Neural crest cell (in vitro differentiated cells): ENCODE data around the gene CEP57L1. TPM values are rescaled to one million over a fixed set of nuclear protein-coding genes. Genes with fewer than 3 reads are reported as not detected.
A peak's percentile ranks its signal among the peaks of the same experiment; 100 is the strongest.
"Not testable (repeated sequence)": the region's sequence is repeated elsewhere in the genome, so short reads cannot be mapped to it uniquely, and the experiment has no call there.

Experiments used
- DNase-seq: peaks from one replicate; pipeline ENCODE4 v3.0.0; 2021; ENCODE audit warnings: low read depth, mixed read lengths, low spot score
- H3K27ac Mint-ChIP-seq: one replicate; pipeline ENCODE4 v1.8.0; 2021; ENCODE audit warnings: mild to moderate bottlenecking, mixed read lengths; ENCODE audit not compliant: unreplicated experiment
- H3K27me3 Mint-ChIP-seq: 2 replicates; pipeline ENCODE4 v1.8.0; 2021; ENCODE audit warnings: low read depth, mild to moderate bottlenecking, mixed read lengths
- H3K36me3 Mint-ChIP-seq: 2 replicates; pipeline ENCODE4 v1.8.0; 2021; ENCODE audit warnings: low read depth, mild to moderate bottlenecking, mixed read lengths
- H3K4me1 Mint-ChIP-seq: 2 replicates; pipeline ENCODE4 v1.8.0; 2021; ENCODE audit warnings: mixed read lengths
- H3K4me3 Mint-ChIP-seq: one replicate; pipeline ENCODE4 v1.8.0; 2021; ENCODE audit warnings: mild to moderate bottlenecking, mixed read lengths
- H3K9me3 Mint-ChIP-seq: 2 replicates; pipeline ENCODE4 v1.8.0; 2021; ENCODE audit warnings: mixed read lengths
- CTCF ChIP-seq: fragments of 200-600 bp; sonication (generic); conservative IDR thresholded peaks from 2 replicates; pipeline ENCODE4 v1.5.0; 2021; ENCODE audit warnings: antibody characterized with exemption, mild to moderate bottlenecking
- total RNA-seq: library from RNA; stranded (reverse); gene quantifications from 2 replicates; pipeline ENCODE4 v1.2.1, GENCODE V29; 2021

CEP57L1 gene
- total RNA-seq, 1 donor from 2014 or later, result 19.8 TPM

- peak overlapping the region; percentile 14 for H3K4me3 Mint-ChIP-seq
- no peak overlapping the region for H3K27ac Mint-ChIP-seq
- no peaks in the 10 kb centered on the region for H3K27me3 Mint-ChIP-seq
- TF ChIP-seq CTCF, result no peak
- H3K4me1 Mint-ChIP-seq, result peaks cover 41% of the 10 kb centered on the region
- H3K36me3 Mint-ChIP-seq, result peaks cover 2% of the 10 kb centered on the region
- no peaks in the 10 kb centered on the region for H3K9me3 Mint-ChIP-seq
- no peak for DNase-seq
Observed at GRCh38 chr6:109097661-109098060, 2.4 kb downstream of the CEP57L1 start.

GRCh38 chr6:109102762-109103161, 7.5 kb downstream of the CEP57L1 start:
- H3K27me3 Mint-ChIP-seq, result no peaks in the 10 kb centered on the region
- H3K36me3 Mint-ChIP-seq, result peaks cover 2% of the 10 kb centered on the region
- peaks cover 2% of the 10 kb centered on the region for H3K4me1 Mint-ChIP-seq
- DNase-seq, result no peak
- no peak for TF ChIP-seq CTCF
- H3K9me3 Mint-ChIP-seq, result no peaks in the 10 kb centered on the region
- no peak overlapping the region for H3K4me3 Mint-ChIP-seq
- no peak overlapping the region for H3K27ac Mint-ChIP-seq

- TF ChIP-seq CTCF, result no peak
- no peak overlapping the region for H3K27ac Mint-ChIP-seq
- H3K4me3 Mint-ChIP-seq, result no peak overlapping the region
- DNase-seq, result no peak
- H3K36me3 Mint-ChIP-seq, result peaks cover 2% of the 10 kb centered on the region
- no peaks in the 10 kb centered on the region for H3K4me1 Mint-ChIP-seq
- no peaks in the 10 kb centered on the region for H3K9me3 Mint-ChIP-seq
- no peaks in the 10 kb centered on the region for H3K27me3 Mint-ChIP-seq
Observed at GRCh38 chr6:109103942-109104341, 8.6 kb downstream of the CEP57L1 start.

GRCh38 chr6:109104512-109104911, 9.2 kb downstream of the CEP57L1 start:
- no peak for TF ChIP-seq CTCF
- H3K27me3 Mint-ChIP-seq, result no peaks in the 10 kb centered on the region
- no peak overlapping the region for H3K27ac Mint-ChIP-seq
- H3K9me3 Mint-ChIP-seq, result no peaks in the 10 kb centered on the region
- H3K4me3 Mint-ChIP-seq, result no peak overlapping the region
- H3K4me1 Mint-ChIP-seq, result no peaks in the 10 kb centered on the region
- no peak for DNase-seq
- H3K36me3 Mint-ChIP-seq, result peaks cover 5% of the 10 kb centered on the region

GRCh38 chr6:109105681-109106080, 10.4 kb downstream of the CEP57L1 start:
- Mint-ChIP-seq H3K36me3 (peaks cover 12% of the 10 kb centered on the region), H3K27ac (no peak overlapping the region), H3K27me3 (no peaks in the 10 kb centered on the region), H3K9me3 (peaks cover 2% of the 10 kb centered on the region), H3K4me1 (no peaks in the 10 kb centered on the region), H3K4me3 (no peak overlapping the region)
- TF ChIP-seq CTCF, result no peak
- DNase-seq, result no peak

- H3K4me3 Mint-ChIP-seq, H3K4me1 Mint-ChIP-seq, H3K27me3 Mint-ChIP-seq, DNase-seq, H3K27ac Mint-ChIP-seq: not testable (repeated sequence)
- Mint-ChIP-seq H3K9me3 (peaks cover 11% of the 10 kb centered on the region), H3K36me3 (peaks cover 20% of the 10 kb centered on the region)
Observed at GRCh38 chr6:109109663-109110062, 14.4 kb downstream of the CEP57L1 start.

GRCh38 chr6:109112663-109113062, 17.4 kb downstream of the CEP57L1 start:
- Mint-ChIP-seq H3K36me3 (peaks cover 20% of the 10 kb centered on the region), H3K9me3 (peaks cover 11% of the 10 kb centered on the region)
- H3K4me1 Mint-ChIP-seq, H3K27me3 Mint-ChIP-seq, DNase-seq, H3K27ac Mint-ChIP-seq, H3K4me3 Mint-ChIP-seq: not testable (repeated sequence)
